Kidney epithelial cell (primary cell): ENCODE data around the gene TGFBR3L. TPM values are rescaled to one million over a fixed set of nuclear protein-coding genes. Genes with fewer than 3 reads are reported as not detected.

Source experiments
- DNase-seq: peaks from one replicate; pipeline ENCODE4 v3.0.0-alpha.2; 2010; ENCODE audit warnings: low read depth
- H3K27me3 ChIP-seq: 2 replicates; pipeline ENCODE4 v1.6.0; 2011; ENCODE audit warnings: low read length; ENCODE audit not compliant: control insufficient read depth, insufficient read depth
- H3K36me3 ChIP-seq: 2 replicates; pipeline ENCODE4 v1.5.1; 2011; ENCODE audit warnings: low read length; ENCODE audit not compliant: control insufficient read depth, insufficient read depth
- H3K4me3 ChIP-seq: 2 replicates; pipeline ENCODE4 v1.5.1; 2011; ENCODE audit warnings: low read depth, mild to moderate bottlenecking, control low read depth, low read length
- total RNA-seq: library from RNA; depleted of rRNA; stranded (reverse); fragments of >200 nt; gene quantifications from 2 replicates; pipeline ENCODE4 v1.2.3, GENCODE V29; 2015
- TF ChIP-seq, protein P1 (sequence below): IDR thresholded peaks from 2 replicates; pipeline ENCODE4 v1.5.1; 2011; ENCODE audit warnings: mild to moderate bottlenecking, moderate library complexity, low read length, control low read depth, inconsistent platforms; ENCODE audit not compliant: insufficient read depth, poor library complexity, severe bottlenecking

TGFBR3L gene
- total RNA-seq, 1 donor from 2014 or later, result 4.5 TPM

DNA sequence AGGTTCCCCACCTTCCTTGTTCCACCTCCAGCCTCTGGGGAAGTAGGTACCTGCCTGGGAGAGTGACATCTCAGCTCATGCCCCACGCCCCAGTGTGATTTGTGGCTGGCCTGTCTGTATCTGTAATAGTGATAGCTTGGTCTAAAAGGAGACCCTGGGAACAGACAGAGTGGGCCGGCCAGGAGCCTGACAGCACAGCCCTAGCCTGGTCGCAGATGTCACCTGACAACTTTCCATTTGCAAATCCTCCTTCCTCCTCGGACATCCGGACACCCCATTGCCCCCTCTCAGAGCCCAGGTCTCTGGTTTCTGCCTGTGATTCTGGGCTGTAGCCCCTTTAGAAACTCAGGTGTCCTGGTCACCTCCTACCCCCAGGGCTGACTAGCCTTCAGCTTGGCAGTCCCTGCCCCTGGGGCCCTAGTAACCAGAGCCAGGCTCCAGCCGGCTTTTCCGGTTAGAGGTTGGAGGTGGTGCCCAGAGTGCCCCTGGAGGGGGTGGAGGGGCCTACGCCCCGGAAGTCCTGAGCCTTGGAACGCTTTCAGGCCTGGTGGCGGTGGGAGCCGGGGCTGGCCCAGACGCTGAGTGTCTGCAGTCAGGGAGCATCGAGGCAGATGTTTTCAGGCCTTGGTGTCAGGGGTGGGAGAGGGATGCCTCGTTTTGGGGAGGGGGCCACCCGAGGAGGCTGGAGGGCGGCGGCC lies 19.9 kb upstream of the TGFBR3L start:
- H3K27me3 ChIP-seq, result no peaks in the 10 kb centered on the region
- DNase-seq, result no peak
- H3K36me3 ChIP-seq, result no peaks in the 10 kb centered on the region
- TF ChIP-seq, protein P1, sequence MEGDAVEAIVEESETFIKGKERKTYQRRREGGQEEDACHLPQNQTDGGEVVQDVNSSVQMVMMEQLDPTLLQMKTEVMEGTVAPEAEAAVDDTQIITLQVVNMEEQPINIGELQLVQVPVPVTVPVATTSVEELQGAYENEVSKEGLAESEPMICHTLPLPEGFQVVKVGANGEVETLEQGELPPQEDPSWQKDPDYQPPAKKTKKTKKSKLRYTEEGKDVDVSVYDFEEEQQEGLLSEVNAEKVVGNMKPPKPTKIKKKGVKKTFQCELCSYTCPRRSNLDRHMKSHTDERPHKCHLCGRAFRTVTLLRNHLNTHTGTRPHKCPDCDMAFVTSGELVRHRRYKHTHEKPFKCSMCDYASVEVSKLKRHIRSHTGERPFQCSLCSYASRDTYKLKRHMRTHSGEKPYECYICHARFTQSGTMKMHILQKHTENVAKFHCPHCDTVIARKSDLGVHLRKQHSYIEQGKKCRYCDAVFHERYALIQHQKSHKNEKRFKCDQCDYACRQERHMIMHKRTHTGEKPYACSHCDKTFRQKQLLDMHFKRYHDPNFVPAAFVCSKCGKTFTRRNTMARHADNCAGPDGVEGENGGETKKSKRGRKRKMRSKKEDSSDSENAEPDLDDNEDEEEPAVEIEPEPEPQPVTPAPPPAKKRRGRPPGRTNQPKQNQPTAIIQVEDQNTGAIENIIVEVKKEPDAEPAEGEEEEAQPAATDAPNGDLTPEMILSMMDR, result no peak
- H3K4me3 ChIP-seq, result no peak overlapping the region

DNA sequence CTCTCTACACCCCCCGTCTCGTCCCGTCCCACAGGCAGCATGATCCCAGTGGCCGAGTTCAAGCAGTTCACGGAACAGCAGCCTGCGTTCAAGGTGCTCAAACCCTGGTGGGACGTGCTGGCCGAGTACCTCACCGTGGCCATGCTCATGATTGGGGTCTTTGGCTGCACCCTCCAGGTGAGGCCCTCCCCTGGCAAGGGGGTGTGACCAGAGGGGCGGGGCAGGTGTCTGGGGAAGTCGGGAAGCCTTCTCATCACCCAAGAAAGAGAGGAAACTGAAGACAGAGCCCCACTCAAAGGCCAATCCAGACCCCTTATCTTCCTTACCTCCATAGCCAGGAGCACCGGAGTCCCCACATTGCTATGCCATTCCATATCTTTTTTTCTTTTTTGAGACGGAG lies 19.1 kb upstream of the TGFBR3L start:
- no peaks in the 10 kb centered on the region for H3K27me3 ChIP-seq
- no peaks in the 10 kb centered on the region for H3K36me3 ChIP-seq
- TF ChIP-seq, protein P1, result no peak
- no peak for DNase-seq
- H3K4me3 ChIP-seq, result no peak overlapping the region

DNA sequence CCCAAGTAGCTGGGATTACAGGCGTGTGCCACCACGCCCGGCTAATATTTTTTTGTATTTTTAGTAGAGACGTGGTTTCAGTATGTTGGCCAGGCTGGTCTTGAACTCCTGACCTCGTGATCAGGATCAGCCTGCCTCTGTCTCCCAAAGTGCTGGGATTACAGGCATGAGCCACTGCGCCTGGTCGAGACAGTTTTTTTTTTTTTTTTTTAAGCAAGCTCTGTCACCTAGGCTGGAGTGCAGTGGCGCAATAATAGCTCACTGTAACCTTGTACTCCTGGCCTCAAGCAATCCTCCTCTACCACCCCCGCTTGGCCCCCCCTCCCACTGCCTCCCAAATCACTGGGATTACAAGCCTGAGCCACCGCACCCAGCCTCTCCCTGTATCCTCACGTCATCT lies 17.3 kb upstream of the TGFBR3L start:
- no peak for DNase-seq
- H3K36me3 ChIP-seq, result peaks cover 1% of the 10 kb centered on the region

DNA sequence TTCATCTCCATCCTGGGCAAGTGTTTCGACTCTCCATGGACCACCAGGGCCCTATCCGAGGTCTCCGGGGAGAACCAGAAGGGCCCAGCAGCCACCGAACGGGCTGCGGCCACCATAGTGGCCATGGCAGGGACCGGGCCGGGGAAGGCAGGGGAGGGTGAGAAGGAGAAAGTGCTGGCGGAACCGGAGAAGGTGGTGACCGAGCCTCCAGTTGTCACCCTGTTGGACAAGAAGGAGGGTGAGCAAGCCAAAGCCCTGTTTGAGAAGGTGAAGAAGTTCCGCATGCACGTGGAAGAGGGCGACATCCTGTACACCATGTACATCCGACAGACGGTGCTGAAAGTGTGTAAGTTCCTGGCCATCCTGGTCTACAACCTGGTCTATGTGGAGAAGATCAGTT lies 15.7 kb upstream of the TGFBR3L start:
- no peak overlapping the region for H3K4me3 ChIP-seq
- no peaks in the 10 kb centered on the region for H3K27me3 ChIP-seq
- DNase-seq, result no peak
- peaks cover 1% of the 10 kb centered on the region for H3K36me3 ChIP-seq
- TF ChIP-seq, protein P1, result no peak

More for the DNA sequence above, 17.3 kb upstream of the TGFBR3L start:
- TF ChIP-seq, protein P1, result no peak
- Histone ChIP-seq H3K27me3 (no peaks in the 10 kb centered on the region), H3K4me3 (no peak overlapping the region)

DNA sequence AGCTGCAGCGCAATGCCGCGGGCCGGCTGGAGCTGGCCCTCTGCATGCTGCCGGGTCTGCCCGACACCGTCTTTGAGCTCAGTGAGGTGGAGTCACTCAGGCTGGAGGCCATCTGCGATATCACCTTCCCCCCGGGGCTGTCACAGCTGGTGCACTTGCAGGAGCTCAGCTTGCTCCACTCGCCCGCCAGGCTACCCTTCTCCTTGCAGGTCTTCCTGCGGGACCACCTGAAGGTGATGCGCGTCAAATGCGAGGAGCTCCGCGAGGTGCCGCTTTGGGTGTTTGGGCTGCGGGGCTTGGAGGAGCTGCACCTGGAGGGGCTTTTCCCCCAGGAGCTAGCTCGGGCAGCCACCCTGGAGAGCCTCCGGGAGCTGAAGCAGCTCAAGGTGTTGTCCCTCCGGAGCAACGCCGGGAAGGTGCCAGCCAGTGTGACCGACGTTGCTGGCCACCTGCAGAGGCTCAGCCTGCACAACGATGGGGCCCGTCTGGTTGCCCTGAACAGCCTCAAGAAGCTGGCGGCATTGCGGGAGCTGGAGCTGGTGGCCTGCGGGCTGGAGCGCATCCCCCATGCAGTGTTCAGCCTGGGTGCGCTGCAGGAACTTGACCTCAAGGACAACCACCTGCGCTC lies 14.8 kb upstream of the TGFBR3L start:
- Histone ChIP-seq H3K27me3 (no peaks in the 10 kb centered on the region), H3K36me3 (peaks cover 1% of the 10 kb centered on the region), H3K4me3 (no peak overlapping the region)
- no peak for DNase-seq
- TF ChIP-seq, protein P1, result no peak
